IPS DF 4.7 (cell line): Measurements from ENCODE around the gene OR2J3.
"Not testable (repeated sequence)": the region's sequence is repeated elsewhere in the genome, so short reads cannot be mapped to it uniquely, and the experiment has no call there.

Source experiments
- DNase-seq: peaks from one replicate; pipeline ENCODE4 v3.0.0-alpha.2; 2013; ENCODE audit warnings: low spot score; ENCODE audit errors: extremely low read depth

The OR2J3 gene

GRCh38 chr6:29107758-29108157 is at the start of gene OR2J3:
Gene OR2J3, plus strand, starts transcription at chr6:29108058. Its CDS starts 3,833 bp downstream, at chr6:29111891.
- no peak for DNase-seq

GRCh38 chr6:29071831-29072723 is 35.8 kb upstream of the OR2J3 start:
- DNase-seq, result peak; percentile 44

GRCh38 chr6:29079203-29079602 is 28.7 kb upstream of the OR2J3 start:
- DNase-seq, result no peak

GRCh38 chr6:29081312-29081711 is 26.5 kb upstream of the OR2J3 start:
- DNase-seq, result no peak

GRCh38 chr6:29082457-29082856 is 25.4 kb upstream of the OR2J3 start:
- DNase-seq, result no peak

GRCh38 chr6:29087213-29087612 is 20.6 kb upstream of the OR2J3 start, which contains the start of gene OR2B3:
Gene OR2B3, minus strand, starts transcription at chr6:29087313. Its CDS starts 65 bp downstream, at chr6:29087248.
- no peak for DNase-seq

GRCh38 chr6:29092957-29093356 is 14.9 kb upstream of the OR2J3 start:
- no peak for DNase-seq

- no peak for DNase-seq
Measured at GRCh38 chr6:29097803-29098202, 10.1 kb upstream of the OR2J3 start.

GRCh38 chr6:29099190-29099589 is 8.7 kb upstream of the OR2J3 start, which contains the start of gene OR2J1:
Gene OR2J1, plus strand, starts transcription at chr6:29099490. Its CDS starts 1,453 bp downstream, at chr6:29100943.
- no peak for DNase-seq

GRCh38 chr6:29112135-29112534 is 4.3 kb downstream of the OR2J3 start:
- no peak for DNase-seq

- not testable (repeated sequence) for DNase-seq
Measured at GRCh38 chr6:29114964-29115363, 7.1 kb downstream of the OR2J3 start.

GRCh38 chr6:29129326-29130012 is 21.6 kb downstream of the OR2J3 start:
- DNase-seq, result no peak

GRCh38 chr6:29130644-29131043 is 22.8 kb downstream of the OR2J3 start:
- no peak for DNase-seq

- DNase-seq, result no peak
Measured at GRCh38 chr6:29131691-29132090, 23.8 kb downstream of the OR2J3 start.

- DNase-seq, result no peak
Measured at GRCh38 chr6:29137724-29138123, 29.9 kb downstream of the OR2J3 start.

- DNase-seq, result no peak
Measured at GRCh38 chr6:29141606-29142005, 33.7 kb downstream of the OR2J3 start.

- DNase-seq, result no peak
Measured at GRCh38 chr6:29142309-29142708, 34.5 kb downstream of the OR2J3 start.

- no peak for DNase-seq
Measured at GRCh38 chr6:29146179-29146578, 38.3 kb downstream of the OR2J3 start.

- no peak for DNase-seq
Measured at GRCh38 chr6:29147074-29147473, 39.2 kb downstream of the OR2J3 start.

GRCh38 chr6:29149444-29149843 is 41.6 kb downstream of the OR2J3 start:
- DNase-seq, result not testable (repeated sequence)

GRCh38 chr6:29153083-29153482 is 45.2 kb downstream of the OR2J3 start:
- no peak for DNase-seq

GRCh38 chr6:29155182-29155581 is 47.3 kb downstream of the OR2J3 start:
- not testable (repeated sequence) for DNase-seq
